Liver (tissue), 9 donors: ENCODE results near the gene SLC6A12. TPM values are rescaled to one million over a fixed set of nuclear protein-coding genes. Genes with fewer than 3 reads are reported as not detected.

Experiments
- DNase-seq: peaks from one replicate; pipeline ENCODE4 v3.0.0-alpha.2; 2017; ENCODE audit warnings: low spot score
- H3K27ac ChIP-seq, 2 donors: one replicate each; pipeline ENCODE4 v1.7.0; 2013; ENCODE audit warnings: inconsistent platforms in 2 of 2, low read length in 2 of 2, control low read depth in 1 of 2, low read depth in 1 of 2, mild to moderate bottlenecking in 1 of 2
- H3K27me3 ChIP-seq, 4 donors: one replicate each; pipeline versions ENCODE4 v1.6.1 to v1.7.0; 2013; ENCODE audit warnings: low read length in 3 of 4, inconsistent platforms in 1 of 4, mild to moderate bottlenecking in 1 of 4, moderate library complexity in 1 of 4; ENCODE audit not compliant: control insufficient read depth in 4 of 4, insufficient read depth in 4 of 4
- H3K36me3 ChIP-seq, 4 donors: one replicate each; pipeline versions ENCODE4 v1.6.1 to v1.7.0; 2013; ENCODE audit warnings: low read length in 3 of 4, mild to moderate bottlenecking in 3 of 4, low read depth in 1 of 4, moderate library complexity in 1 of 4; ENCODE audit not compliant: control insufficient read depth in 4 of 4, insufficient read depth in 3 of 4
- H3K4me1 ChIP-seq, 4 donors: one replicate each; pipeline versions ENCODE4 v1.6.1 to v1.7.0; 2013; ENCODE audit warnings: low read length in 3 of 4, mild to moderate bottlenecking in 3 of 4, moderate library complexity in 1 of 4; ENCODE audit not compliant: control insufficient read depth in 4 of 4, insufficient read depth in 4 of 4
- H3K4me3 ChIP-seq, 3 donors: one replicate each; pipeline versions ENCODE4 v1.6.1 to v1.7.0; 2013; ENCODE audit warnings: low read length in 3 of 3, control low read depth in 1 of 3, low read depth in 1 of 3, mild to moderate bottlenecking in 1 of 3
- H3K9ac ChIP-seq, 2 donors: one replicate each; pipeline ENCODE4 v1.7.0; 2013; ENCODE audit warnings: low read length in 2 of 2, mild to moderate bottlenecking in 2 of 2, moderate library complexity in 2 of 2, control low read depth in 1 of 2, low read depth in 1 of 2
- H3K9me3 ChIP-seq, 4 donors: one replicate each; pipeline versions ENCODE4 v1.6.1 to v1.7.0; 2013; ENCODE audit warnings: low read length in 3 of 4; ENCODE audit not compliant: control insufficient read depth in 4 of 4
- EGR1 ChIP-seq, 2 donors: IDR thresholded peaks; 2 replicates each; pipeline ENCODE4 v1.6.1; 2016 to 2018; ENCODE audit warnings: antibody characterized with exemption in 2 of 2, low read depth in 2 of 2
- FOXA1 ChIP-seq: IDR thresholded peaks from 2 replicates; pipeline ENCODE4 v1.6.1; 2016; ENCODE audit warnings: antibody characterized with exemption
- FOXA2 ChIP-seq: IDR thresholded peaks from 2 replicates; pipeline ENCODE4 v1.6.1; 2016; ENCODE audit warnings: antibody characterized with exemption
- HNF4G ChIP-seq: IDR thresholded peaks from 2 replicates; pipeline ENCODE4 v1.6.1; 2016; ENCODE audit warnings: antibody characterized with exemption
- NR2F2 ChIP-seq: IDR thresholded peaks from 2 replicates; pipeline ENCODE4 v1.6.1; 2016; ENCODE audit warnings: antibody characterized with exemption
- RXRA ChIP-seq, 2 donors: IDR thresholded peaks; 2 replicates each; pipeline ENCODE4 v1.6.1; 2017 to 2018; ENCODE audit warnings: antibody characterized with exemption in 2 of 2, mild to moderate bottlenecking in 1 of 2
- SP1 ChIP-seq: IDR thresholded peaks from 2 replicates; pipeline ENCODE4 v1.6.1; 2018; ENCODE audit warnings: antibody characterized with exemption, mild to moderate bottlenecking
- YY1 ChIP-seq: IDR thresholded peaks from 2 replicates; pipeline ENCODE4 v1.6.1; 2016; ENCODE audit warnings: antibody characterized with exemption, mild to moderate bottlenecking
- WGBS: extraction: QIAGEN DNeasy Blood & Tissue Kit; methylation state at CpG from one replicate; pipeline ENCODE4 v1.1.7; 2013; 5-methylcytosine and 5-hydroxymethylcytosine counted together
- polyA plus RNA-seq, 2 donors: library from polyadenylated mRNA; stranded (reverse) in 1 of 2; unstranded in 1 of 2; fragments of 200-250 nt in 1 of 2; fragments of >200 nt in 1 of 2; fragmentation: Nextera tagmentation in 1 of 2; extraction: Ambion mirVana in 1 of 2; gene quantifications; one replicate each; pipeline versions ENCODE4 v1.2.1 to v1.2.3, GENCODE V29; 2013 to 2015
- total RNA-seq, 2 donors: library from RNA; depleted of rRNA; stranded (reverse); fragments of >200 nt; gene quantifications; one replicate each; pipeline ENCODE4 v1.2.3, GENCODE V29; 2014
- TF ChIP-seq, protein P1 (sequence below): IDR thresholded peaks from 2 replicates; pipeline ENCODE4 v1.6.1; 2016; ENCODE audit warnings: antibody characterized with exemption
- TF ChIP-seq, protein P2 (sequence below): IDR thresholded peaks from 2 replicates; pipeline ENCODE4 v1.6.1; 2016; ENCODE audit warnings: antibody characterized with exemption
- TF ChIP-seq, protein P3 (sequence below): fragments of 150-350 bp; IDR thresholded peaks from 2 replicates; pipeline ENCODE4 v1.5.1; 2017; ENCODE audit warnings: improper control_type of control experiment, low read depth, low read length; ENCODE audit not compliant: missing input control
- TF ChIP-seq, protein P4 (sequence below): IDR thresholded peaks from 2 replicates; pipeline ENCODE4 v1.6.1; 2016; ENCODE audit warnings: antibody characterized with exemption, mild to moderate bottlenecking
- donor health status: healthy.
- donor health status: healthy.
- donor health status: healthy.
- donor health status: healthy.
- donor health status: healthy.

Gene SLC6A12
- total and polyA plus RNA-seq, 4 donors, result 18.2 to 30.3 (median 23.2) TPM

DNA sequence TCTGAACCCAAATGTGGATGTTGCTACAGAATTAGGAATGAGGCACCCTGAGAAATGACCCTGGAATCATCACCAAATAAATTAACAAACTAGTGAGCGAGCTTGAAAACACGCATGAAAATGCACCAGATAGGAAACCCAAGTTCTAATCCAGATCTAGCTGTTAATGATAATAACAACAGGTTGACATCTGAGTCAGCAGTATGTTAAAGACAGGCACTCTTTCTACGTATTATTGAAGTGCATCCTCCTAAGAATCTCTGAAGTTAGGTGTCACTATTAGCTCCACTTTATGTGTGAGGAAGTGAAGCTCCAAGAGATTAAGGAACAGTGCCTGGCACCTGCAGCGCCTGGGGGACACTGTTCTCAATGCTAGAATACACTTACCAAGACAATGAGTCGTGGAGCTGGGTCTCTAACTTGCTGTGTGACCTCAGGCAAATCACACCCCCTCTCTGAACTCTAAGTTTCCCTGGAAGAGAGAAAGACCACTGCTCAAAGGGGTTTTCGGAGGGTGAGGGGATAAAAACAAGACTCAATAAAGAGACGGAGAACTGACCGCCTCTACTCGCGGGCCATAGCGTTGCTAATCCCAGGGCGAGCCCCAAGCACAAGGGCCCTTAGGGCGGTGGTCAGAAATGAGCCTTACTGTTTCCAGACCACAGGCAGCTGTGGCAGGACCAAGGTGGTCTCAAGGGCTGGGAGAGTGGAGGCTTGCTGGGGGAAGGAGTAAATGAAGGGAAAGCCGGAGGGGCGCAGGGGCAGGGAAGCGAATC is 2.1 kb downstream of the SLC6A12 start:
- WGBS, result 65% methylated on average over 16 of the region's 16 CpGs
- DNase-seq, result no peak
- peaks cover 14 to 70% (median 55%) of the 10 kb centered on the region in 4 donors for H3K4me1 ChIP-seq
- peaks cover 0 to 4% (median 3%) of the 10 kb centered on the region in 4 donors for H3K36me3 ChIP-seq
- H3K4me3 ChIP-seq, result peak overlapping the region; percentile 28 to 80 (median 37)
- no peaks in the 10 kb centered on the region for H3K9me3 ChIP-seq
- peak overlapping the region; percentile 42 to 43 for H3K9ac ChIP-seq
- H3K27me3 ChIP-seq, result no peaks in the 10 kb centered on the region
- peak overlapping the region; percentile 85 to 87 for H3K27ac ChIP-seq
- no peak for TF ChIP-seq RXRA (IDR thresholded peaks at IDR 0.05)
- TF ChIP-seq FOXA2, result no peak
- no peak for TF ChIP-seq FOXA1

DNA sequence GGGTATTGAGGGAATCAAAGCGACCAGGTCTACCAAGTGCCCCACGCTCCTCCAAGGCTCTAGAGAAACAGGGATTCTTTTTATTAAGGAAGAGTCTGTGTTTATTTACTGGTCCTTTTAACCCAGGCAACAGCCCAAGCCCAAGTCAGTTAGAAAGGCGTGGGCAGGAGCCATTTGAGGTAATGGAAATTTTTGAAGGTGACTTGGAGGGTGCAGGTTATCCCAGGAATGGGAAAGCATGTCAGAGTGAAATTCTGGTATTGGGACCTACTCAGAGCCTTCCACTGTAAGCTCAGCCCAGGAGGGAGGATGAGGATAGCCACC is 2.9 kb downstream of the SLC6A12 start:
- TF ChIP-seq, protein P1, sequence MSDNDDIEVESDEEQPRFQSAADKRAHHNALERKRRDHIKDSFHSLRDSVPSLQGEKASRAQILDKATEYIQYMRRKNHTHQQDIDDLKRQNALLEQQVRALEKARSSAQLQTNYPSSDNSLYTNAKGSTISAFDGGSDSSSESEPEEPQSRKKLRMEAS, result no peak
- TF ChIP-seq YY1, result no peak
- no peak for TF ChIP-seq RXRA (IDR thresholded peaks at IDR 0.05)
- TF ChIP-seq, protein P2, sequence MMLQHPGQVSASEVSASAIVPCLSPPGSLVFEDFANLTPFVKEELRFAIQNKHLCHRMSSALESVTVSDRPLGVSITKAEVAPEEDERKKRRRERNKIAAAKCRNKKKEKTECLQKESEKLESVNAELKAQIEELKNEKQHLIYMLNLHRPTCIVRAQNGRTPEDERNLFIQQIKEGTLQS, result no peak
- TF ChIP-seq SP1, result no peak
- no peak for TF ChIP-seq FOXA2
- TF ChIP-seq HNF4G, result no peak
- TF ChIP-seq, protein P3, sequence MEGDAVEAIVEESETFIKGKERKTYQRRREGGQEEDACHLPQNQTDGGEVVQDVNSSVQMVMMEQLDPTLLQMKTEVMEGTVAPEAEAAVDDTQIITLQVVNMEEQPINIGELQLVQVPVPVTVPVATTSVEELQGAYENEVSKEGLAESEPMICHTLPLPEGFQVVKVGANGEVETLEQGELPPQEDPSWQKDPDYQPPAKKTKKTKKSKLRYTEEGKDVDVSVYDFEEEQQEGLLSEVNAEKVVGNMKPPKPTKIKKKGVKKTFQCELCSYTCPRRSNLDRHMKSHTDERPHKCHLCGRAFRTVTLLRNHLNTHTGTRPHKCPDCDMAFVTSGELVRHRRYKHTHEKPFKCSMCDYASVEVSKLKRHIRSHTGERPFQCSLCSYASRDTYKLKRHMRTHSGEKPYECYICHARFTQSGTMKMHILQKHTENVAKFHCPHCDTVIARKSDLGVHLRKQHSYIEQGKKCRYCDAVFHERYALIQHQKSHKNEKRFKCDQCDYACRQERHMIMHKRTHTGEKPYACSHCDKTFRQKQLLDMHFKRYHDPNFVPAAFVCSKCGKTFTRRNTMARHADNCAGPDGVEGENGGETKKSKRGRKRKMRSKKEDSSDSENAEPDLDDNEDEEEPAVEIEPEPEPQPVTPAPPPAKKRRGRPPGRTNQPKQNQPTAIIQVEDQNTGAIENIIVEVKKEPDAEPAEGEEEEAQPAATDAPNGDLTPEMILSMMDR, result no peak
- TF ChIP-seq, protein P4, sequence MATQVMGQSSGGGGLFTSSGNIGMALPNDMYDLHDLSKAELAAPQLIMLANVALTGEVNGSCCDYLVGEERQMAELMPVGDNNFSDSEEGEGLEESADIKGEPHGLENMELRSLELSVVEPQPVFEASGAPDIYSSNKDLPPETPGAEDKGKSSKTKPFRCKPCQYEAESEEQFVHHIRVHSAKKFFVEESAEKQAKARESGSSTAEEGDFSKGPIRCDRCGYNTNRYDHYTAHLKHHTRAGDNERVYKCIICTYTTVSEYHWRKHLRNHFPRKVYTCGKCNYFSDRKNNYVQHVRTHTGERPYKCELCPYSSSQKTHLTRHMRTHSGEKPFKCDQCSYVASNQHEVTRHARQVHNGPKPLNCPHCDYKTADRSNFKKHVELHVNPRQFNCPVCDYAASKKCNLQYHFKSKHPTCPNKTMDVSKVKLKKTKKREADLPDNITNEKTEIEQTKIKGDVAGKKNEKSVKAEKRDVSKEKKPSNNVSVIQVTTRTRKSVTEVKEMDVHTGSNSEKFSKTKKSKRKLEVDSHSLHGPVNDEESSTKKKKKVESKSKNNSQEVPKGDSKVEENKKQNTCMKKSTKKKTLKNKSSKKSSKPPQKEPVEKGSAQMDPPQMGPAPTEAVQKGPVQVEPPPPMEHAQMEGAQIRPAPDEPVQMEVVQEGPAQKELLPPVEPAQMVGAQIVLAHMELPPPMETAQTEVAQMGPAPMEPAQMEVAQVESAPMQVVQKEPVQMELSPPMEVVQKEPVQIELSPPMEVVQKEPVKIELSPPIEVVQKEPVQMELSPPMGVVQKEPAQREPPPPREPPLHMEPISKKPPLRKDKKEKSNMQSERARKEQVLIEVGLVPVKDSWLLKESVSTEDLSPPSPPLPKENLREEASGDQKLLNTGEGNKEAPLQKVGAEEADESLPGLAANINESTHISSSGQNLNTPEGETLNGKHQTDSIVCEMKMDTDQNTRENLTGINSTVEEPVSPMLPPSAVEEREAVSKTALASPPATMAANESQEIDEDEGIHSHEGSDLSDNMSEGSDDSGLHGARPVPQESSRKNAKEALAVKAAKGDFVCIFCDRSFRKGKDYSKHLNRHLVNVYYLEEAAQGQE, result no peak
- TF ChIP-seq NR2F2, result no peak
- TF ChIP-seq EGR1 (IDR thresholded peaks at IDR 0.05; ENCODE audit: low read depth in 2 of 2), result no peak
- peaks cover 14 to 70% (median 55%) of the 10 kb centered on the region in 4 donors for H3K4me1 ChIP-seq
- no peaks in the 10 kb centered on the region for H3K27me3 ChIP-seq
- DNase-seq, result no peak
- peaks cover 0 to 10% (median 8%) of the 10 kb centered on the region in 4 donors for H3K36me3 ChIP-seq
- H3K4me3 ChIP-seq, result no peak overlapping the region
- H3K9ac ChIP-seq, result peak overlapping the region; percentile 4 to 56
- WGBS, result 63% methylated on average over 3 of the region's 3 CpGs
- H3K27ac ChIP-seq, result peak overlapping the region; percentile 85 to 87
- no peaks in the 10 kb centered on the region for H3K9me3 ChIP-seq
